HFFc6 (cell line): ENCODE measurements around the gene TSPYL1. TPM values are rescaled to one million over a fixed set of nuclear protein-coding genes. Genes with fewer than 3 reads are reported as not detected.

Experiments
- DNase-seq: peaks from one replicate; pipeline ENCODE4 v3.0.0-alpha.2; 2018
- H3K27ac Mint-ChIP-seq: 2 replicates; pipeline ENCODE4 v1.8.0; 2020; ENCODE audit warnings: mild to moderate bottlenecking, mixed read lengths
- H3K27me3 Mint-ChIP-seq: 2 replicates; pipeline ENCODE4 v1.8.0; 2021; ENCODE audit warnings: mild to moderate bottlenecking, moderate library complexity, mixed read lengths; ENCODE audit not compliant: insufficient read depth
- H3K36me3 Mint-ChIP-seq: 2 replicates; pipeline ENCODE4 v1.8.0; 2021; ENCODE audit warnings: low read depth, mixed read lengths
- H3K4me1 Mint-ChIP-seq: 2 replicates; pipeline ENCODE4 v1.8.0; 2020; ENCODE audit warnings: low read depth, mixed read lengths
- H3K4me3 Mint-ChIP-seq: 2 replicates; pipeline ENCODE4 v1.8.0; 2020; ENCODE audit warnings: mild to moderate bottlenecking, moderate library complexity, mixed read lengths
- H3K9me3 Mint-ChIP-seq: 2 replicates; pipeline ENCODE4 v1.8.0; 2020; ENCODE audit warnings: mild to moderate bottlenecking, mixed read lengths
- CTCF ChIP-seq: fragments of 200-600 bp; sonication (generic); IDR thresholded peaks from 2 replicates; pipeline ENCODE4 v1.5.0; 2021; ENCODE audit warnings: antibody characterized with exemption, mild to moderate bottlenecking
- total RNA-seq, 6 experiments: library from RNA; stranded (reverse); fragmentation: NEBNext Ultra II Directional; extraction: Animal tissue kit (Norgen Biotek cat#: 25700); gene quantifications; 2 replicates in 1 of 6; 3 replicates in 5 of 6; pipeline ENCODE4 v1.2.3, GENCODE V29; 2021

The TSPYL1 gene
- total RNA-seq, 6 experiments from 2014 or later, result 106 to 132 (median 114) TPM

GRCh38 chr6:116253188-116253504 lies 26.6 kb downstream of the TSPYL1 start:
- Mint-ChIP-seq H3K9me3 (no peaks in the 10 kb centered on the region; the same call in 1 of the 2 replicates), H3K27me3 (no peaks in the 10 kb centered on the region; the same call in 1 of the 2 replicates), H3K27ac (no peak overlapping the region), H3K4me1 (peaks cover 12% of the 10 kb centered on the region), H3K36me3 (peaks cover 29% of the 10 kb centered on the region), H3K4me3 (no peak overlapping the region)
- no peak for TF ChIP-seq CTCF
- no peak for DNase-seq

- H3K4me3 Mint-ChIP-seq, result no peak overlapping the region
- peaks cover 32% of the 10 kb centered on the region for H3K36me3 Mint-ChIP-seq
- no peaks in the 10 kb centered on the region; the same call in 1 of the 2 replicates for H3K9me3 Mint-ChIP-seq
- H3K4me1 Mint-ChIP-seq, result peaks cover 25% of the 10 kb centered on the region
- H3K27me3 Mint-ChIP-seq, result no peaks in the 10 kb centered on the region; the same call in 1 of the 2 replicates
- no peak for TF ChIP-seq CTCF
- peak; percentile 80 for DNase-seq
- no peak overlapping the region; the same call in 1 of the 2 replicates for H3K27ac Mint-ChIP-seq
Measured at GRCh38 chr6:116251568-116252384, 28.0 kb downstream of the TSPYL1 start.

GRCh38 chr6:116248577-116248976 lies 31.2 kb downstream of the TSPYL1 start:
- Mint-ChIP-seq H3K9me3 (no peaks in the 10 kb centered on the region; the same call in 1 of the 2 replicates), H3K27me3 (no peaks in the 10 kb centered on the region; the same call in 1 of the 2 replicates), H3K4me1 (peaks cover 44% of the 10 kb centered on the region), H3K4me3 (no peak overlapping the region), H3K27ac (peak overlapping the region; percentile 71), H3K36me3 (peaks cover 32% of the 10 kb centered on the region)
- DNase-seq, result no peak
- TF ChIP-seq CTCF, result no peak

GRCh38 chr6:116247285-116247684 lies 32.4 kb downstream of the TSPYL1 start:
- no peaks in the 10 kb centered on the region; the same call in 1 of the 2 replicates for H3K9me3 Mint-ChIP-seq
- H3K27me3 Mint-ChIP-seq, result no peaks in the 10 kb centered on the region; the same call in 1 of the 2 replicates
- H3K4me1 Mint-ChIP-seq, result peaks cover 44% of the 10 kb centered on the region
- no peak overlapping the region for H3K4me3 Mint-ChIP-seq
- no peak for TF ChIP-seq CTCF
- H3K36me3 Mint-ChIP-seq, result peaks cover 32% of the 10 kb centered on the region
- no peak for DNase-seq
- peak overlapping the region; percentile 88; the same call in 1 of the 2 replicates for H3K27ac Mint-ChIP-seq

- Mint-ChIP-seq H3K36me3 (peaks cover 29% of the 10 kb centered on the region), H3K27me3 (no peaks in the 10 kb centered on the region; the same call in 1 of the 2 replicates), H3K9me3 (no peaks in the 10 kb centered on the region), H3K27ac (peak overlapping the region; percentile 88), H3K4me3 (peak overlapping the region; percentile 72; the same call in 1 of the 2 replicates), H3K4me1 (peaks cover 44% of the 10 kb centered on the region)
- peak; percentile 81 for DNase-seq
- no peak for TF ChIP-seq CTCF
Measured at GRCh38 chr6:116246089-116246488, 33.6 kb downstream of the TSPYL1 start.
